Stimulated activated naive CD8-positive, alpha-beta T cell treated with anti-CD3 and anti-CD28 coated beads, Interleukin-15, amount 100 ng/mL, for 72 hours (primary cell): ENCODE data around the gene HECTD2.
A peak's percentile ranks its signal among the peaks of the same experiment; 100 is the strongest.

Source experiments
- ATAC-seq: fragments of 150-1000 bp; cut with Tn5 transposase; 2 replicates; pipeline ENCODE4 v1.10.0; 2021; ENCODE audit warnings: mild to moderate bottlenecking, moderate library complexity
- DNase-seq, 2 donors: peaks; one replicate each; pipeline ENCODE4 v3.0.0; 2021 to 2022
- H3K27ac Mint-ChIP-seq, 2 donors: one replicate each; pipeline ENCODE4 v1.8.0; 2022; ENCODE audit warnings: mild to moderate bottlenecking in 2 of 2, mixed read lengths in 2 of 2, moderate library complexity in 2 of 2
- H3K27me3 Mint-ChIP-seq: one replicate; pipeline ENCODE4 v1.8.0; 2022; ENCODE audit warnings: mixed read lengths
- H3K4me1 Mint-ChIP-seq: one replicate; pipeline ENCODE4 v1.8.0; 2022; ENCODE audit warnings: mild to moderate bottlenecking, mixed read lengths
- H3K4me3 Mint-ChIP-seq, 2 donors: one replicate each; pipeline ENCODE4 v1.8.0; 2022; ENCODE audit warnings: mild to moderate bottlenecking in 2 of 2, mixed read lengths in 2 of 2, moderate library complexity in 1 of 2
- H3K9me3 Mint-ChIP-seq, 2 donors: one replicate each; pipeline ENCODE4 v1.8.0; 2022; ENCODE audit warnings: mixed read lengths in 2 of 2

The HECTD2 gene

GRCh38 chr10:91536111-91536510 lies 126.0 kb downstream of the HECTD2 start:
- H3K9me3 Mint-ChIP-seq, result peaks cover 5 to 12% of the 10 kb centered on the region in 2 donors
- no peaks in the 10 kb centered on the region for H3K4me1 Mint-ChIP-seq
- no peak for DNase-seq
- no peak overlapping the region for H3K4me3 Mint-ChIP-seq
- H3K27me3 Mint-ChIP-seq, result peaks cover 15% of the 10 kb centered on the region
- no peak overlapping the region for H3K27ac Mint-ChIP-seq
- ATAC-seq, result no peak

- H3K27me3 Mint-ChIP-seq, result peaks cover 10% of the 10 kb centered on the region
- ATAC-seq, result no peak
- H3K4me1 Mint-ChIP-seq, result no peaks in the 10 kb centered on the region
- H3K4me3 Mint-ChIP-seq, result no peak overlapping the region
- no peak for DNase-seq
- peaks cover 5 to 12% of the 10 kb centered on the region in 2 donors for H3K9me3 Mint-ChIP-seq
- H3K27ac Mint-ChIP-seq, result peak overlapping the region in 1 of 2 donors; percentile 6
These were observed 126.6 kb downstream of the HECTD2 start for GRCh38 chr10:91536733-91537132.

GRCh38 chr10:91537614-91538383 lies 127.7 kb downstream of the HECTD2 start:
- peaks cover 9% of the 10 kb centered on the region for H3K27me3 Mint-ChIP-seq
- DNase-seq, result no peak

GRCh38 chr10:91539930-91540329 lies 129.8 kb downstream of the HECTD2 start:
- H3K27me3 Mint-ChIP-seq, result peaks cover 8% of the 10 kb centered on the region
- H3K9me3 Mint-ChIP-seq, result peaks cover 5 to 12% of the 10 kb centered on the region in 2 donors
- DNase-seq (no peak), ATAC-seq (no peak)
- no peak overlapping the region for H3K4me3 Mint-ChIP-seq
- H3K4me1 Mint-ChIP-seq, result no peaks in the 10 kb centered on the region
- no peak overlapping the region for H3K27ac Mint-ChIP-seq

More at GRCh38 chr10:91537614-91538383, 127.7 kb downstream of the HECTD2 start:
- no peak for ATAC-seq
- Mint-ChIP-seq H3K4me1 (no peaks in the 10 kb centered on the region), H3K4me3 (no peak overlapping the region), H3K9me3 (peaks cover 5 to 12% of the 10 kb centered on the region in 2 donors), H3K27ac (no peak overlapping the region)

GRCh38 chr10:91540733-91541132 lies 130.6 kb downstream of the HECTD2 start:
- H3K4me1 Mint-ChIP-seq, result no peaks in the 10 kb centered on the region
- no peak overlapping the region for H3K27ac Mint-ChIP-seq
- no peak for DNase-seq
- no peak for ATAC-seq
- H3K4me3 Mint-ChIP-seq, result no peak overlapping the region
- peaks cover 5 to 12% of the 10 kb centered on the region in 2 donors for H3K9me3 Mint-ChIP-seq
- H3K27me3 Mint-ChIP-seq, result peaks cover 8% of the 10 kb centered on the region

- no peak overlapping the region for H3K4me3 Mint-ChIP-seq
- H3K4me1 Mint-ChIP-seq, result no peaks in the 10 kb centered on the region
- ATAC-seq (no peak), DNase-seq (no peak)
- H3K9me3 Mint-ChIP-seq, result peaks cover 5 to 12% of the 10 kb centered on the region in 2 donors
- no peak overlapping the region for H3K27ac Mint-ChIP-seq
- peaks cover 8% of the 10 kb centered on the region for H3K27me3 Mint-ChIP-seq
These were observed 131.3 kb downstream of the HECTD2 start for GRCh38 chr10:91541481-91541880.

- H3K9me3 Mint-ChIP-seq, result no peaks in the 10 kb centered on the region
- no peak overlapping the region for H3K27ac Mint-ChIP-seq
- no peak for DNase-seq
- H3K27me3 Mint-ChIP-seq, result peaks cover 8% of the 10 kb centered on the region
- no peaks in the 10 kb centered on the region for H3K4me1 Mint-ChIP-seq
- no peak overlapping the region for H3K4me3 Mint-ChIP-seq
- ATAC-seq, result no peak
These were observed 135.2 kb downstream of the HECTD2 start for GRCh38 chr10:91545384-91545783.

GRCh38 chr10:91545838-91546237 lies 135.7 kb downstream of the HECTD2 start:
- H3K4me3 Mint-ChIP-seq, result no peak overlapping the region
- ATAC-seq, result no peak
- peaks cover 8% of the 10 kb centered on the region for H3K27me3 Mint-ChIP-seq
- H3K9me3 Mint-ChIP-seq, result no peaks in the 10 kb centered on the region
- H3K4me1 Mint-ChIP-seq, result no peaks in the 10 kb centered on the region
- H3K27ac Mint-ChIP-seq, result no peak overlapping the region
- no peak for DNase-seq

- Mint-ChIP-seq H3K4me1 (no peaks in the 10 kb centered on the region), H3K4me3 (no peak overlapping the region), H3K27me3 (peaks cover 6% of the 10 kb centered on the region), H3K9me3 (no peaks in the 10 kb centered on the region), H3K27ac (no peak overlapping the region)
- ATAC-seq (no peak), DNase-seq (no peak)
These were observed 139.1 kb downstream of the HECTD2 start for GRCh38 chr10:91549262-91549661.

GRCh38 chr10:91550021-91550420 lies 139.9 kb downstream of the HECTD2 start:
- ATAC-seq (no peak), DNase-seq (no peak)
- H3K27me3 Mint-ChIP-seq, result peaks cover 6% of the 10 kb centered on the region
- H3K4me1 Mint-ChIP-seq, result no peaks in the 10 kb centered on the region
- H3K9me3 Mint-ChIP-seq, result no peaks in the 10 kb centered on the region
- no peak overlapping the region for H3K27ac Mint-ChIP-seq
- no peak overlapping the region for H3K4me3 Mint-ChIP-seq

GRCh38 chr10:91551856-91552255 lies 141.7 kb downstream of the HECTD2 start:
- Mint-ChIP-seq H3K4me1 (no peaks in the 10 kb centered on the region), H3K9me3 (no peaks in the 10 kb centered on the region), H3K27me3 (peaks cover 6% of the 10 kb centered on the region), H3K27ac (no peak overlapping the region), H3K4me3 (no peak overlapping the region)
- ATAC-seq (no peak), DNase-seq (no peak)

GRCh38 chr10:91552274-91553095 lies 142.3 kb downstream of the HECTD2 start:
- H3K9me3 Mint-ChIP-seq, result no peaks in the 10 kb centered on the region
- H3K27ac Mint-ChIP-seq, result no peak overlapping the region
- H3K27me3 Mint-ChIP-seq, result peaks cover 6% of the 10 kb centered on the region
- H3K4me3 Mint-ChIP-seq, result no peak overlapping the region
- no peaks in the 10 kb centered on the region for H3K4me1 Mint-ChIP-seq
- ATAC-seq, result peak; percentile 43
- no peak for DNase-seq

- no peak for ATAC-seq
- Mint-ChIP-seq H3K4me1 (no peaks in the 10 kb centered on the region), H3K27me3 (peaks cover 6% of the 10 kb centered on the region), H3K27ac (no peak overlapping the region), H3K9me3 (no peaks in the 10 kb centered on the region), H3K4me3 (no peak overlapping the region)
- DNase-seq, result no peak
These were observed 145.3 kb downstream of the HECTD2 start for GRCh38 chr10:91555455-91555854.

GRCh38 chr10:91556691-91557566 lies 146.8 kb downstream of the HECTD2 start:
- Mint-ChIP-seq H3K9me3 (peaks cover 7 to 11% of the 10 kb centered on the region in 2 donors), H3K4me3 (no peak overlapping the region), H3K27me3 (peaks cover 15% of the 10 kb centered on the region), H3K27ac (no peak overlapping the region), H3K4me1 (no peaks in the 10 kb centered on the region)
- no peak for DNase-seq
- no peak for ATAC-seq

- Mint-ChIP-seq H3K9me3 (peaks cover 7 to 11% of the 10 kb centered on the region in 2 donors), H3K4me1 (no peaks in the 10 kb centered on the region), H3K4me3 (no peak overlapping the region), H3K27me3 (peaks cover 22% of the 10 kb centered on the region), H3K27ac (no peak overlapping the region)
- no peak for DNase-seq
- no peak for ATAC-seq
These were observed 147.5 kb downstream of the HECTD2 start for GRCh38 chr10:91557651-91558111.
